Hepatocyte (in vitro differentiated cells): ENCODE measurements around the gene ZDHHC7. TPM values are rescaled to one million over a fixed set of nuclear protein-coding genes. Genes with fewer than 3 reads are reported as not detected.

Experiments used
- DNase-seq: peaks from one replicate; pipeline ENCODE4 v3.0.0-alpha.2; 2016; ENCODE audit warnings: low spot score
- H2AFZ ChIP-seq: fragments of 200-600 bp; sonication (generic); 2 replicates; pipeline ENCODE4 v1.6.0; 2016; ENCODE audit warnings: antibody characterized with exemption, mild to moderate bottlenecking
- H3K27ac ChIP-seq: fragments of 200-600 bp; sonication (generic); 2 replicates; pipeline ENCODE4 v1.5.1; 2016; ENCODE audit warnings: mild to moderate bottlenecking
- H3K27me3 ChIP-seq: fragments of 200-600 bp; sonication (generic); 2 replicates; pipeline ENCODE4 v1.6.1; 2016
- H3K36me3 ChIP-seq: fragments of 200-600 bp; sonication (generic); replicated peaks from 2 replicates; pipeline ENCODE4 v1.5.1; 2016; ENCODE audit warnings: low read depth; ENCODE audit not compliant: insufficient read depth
- H3K4me1 ChIP-seq: fragments of 200-600 bp; sonication (generic); 2 replicates; pipeline ENCODE4 v1.5.1; 2016; ENCODE audit warnings: mild to moderate bottlenecking, moderate library complexity; ENCODE audit not compliant: insufficient read depth
- H3K4me2 ChIP-seq: fragments of 200-600 bp; sonication (generic); 2 replicates; pipeline ENCODE4 v1.6.0; 2016
- H3K4me3 ChIP-seq: fragments of 200-600 bp; sonication (generic); 2 replicates; pipeline ENCODE4 v1.5.1; 2016; ENCODE audit warnings: mild to moderate bottlenecking
- H3K79me2 ChIP-seq: fragments of 200-600 bp; sonication (generic); 2 replicates; pipeline ENCODE4 v1.6.0; 2017; ENCODE audit warnings: mild to moderate bottlenecking
- H3K9me2 ChIP-seq: fragments of 200-600 bp; sonication (generic); replicated peaks from 2 replicates; pipeline ENCODE4 v1.6.0; 2017; ENCODE audit warnings: mild to moderate bottlenecking; ENCODE audit not compliant: insufficient read depth
- H3K9me3 ChIP-seq: fragments of 200-600 bp; sonication (generic); 2 replicates; pipeline ENCODE4 v1.5.1; 2016; ENCODE audit warnings: low read depth, mild to moderate bottlenecking
- H4K20me1 ChIP-seq: fragments of 200-600 bp; sonication (generic); 2 replicates; pipeline ENCODE4 v1.6.0; 2016; ENCODE audit warnings: mild to moderate bottlenecking; ENCODE audit not compliant: insufficient read depth, poor library complexity, severe bottlenecking
- EZH2 ChIP-seq: fragments of 200-600 bp; sonication (generic); IDR thresholded peaks from 2 replicates; pipeline ENCODE4 v1.6.1; 2016; ENCODE audit warnings: antibody characterized with exemption, mild to moderate bottlenecking, borderline replicate concordance
- EZH2phosphoT487 ChIP-seq: fragments of 200-600 bp; sonication (generic); IDR thresholded peaks from one replicate; pipeline ENCODE4 v1.6.1; 2018; ENCODE audit warnings: antibody characterized with exemption, mild to moderate bottlenecking, low read depth, moderate library complexity; ENCODE audit not compliant: unreplicated experiment, severe bottlenecking
- WGBS: methylation state at CpG from one replicate; pipeline ENCODE4 v1.1.6; 2016; ENCODE audit warnings: low lambda C conversion rate; ENCODE audit errors: missing lambda C conversion rate; 5-methylcytosine and 5-hydroxymethylcytosine counted together
- polyA plus RNA-seq: library from polyadenylated mRNA; unstranded; fragments of >200 nt; fragmentation: Nextera tagmentation; extraction: Ambion mirVana; gene quantifications from 2 replicates; pipeline ENCODE4 v1.2.1, GENCODE V29; 2016
- total RNA-seq: library from RNA; depleted of rRNA; stranded (reverse); fragments of >200 nt; gene quantifications from 2 replicates; pipeline ENCODE4 v1.2.3, GENCODE V29; 2014
- TF ChIP-seq, protein P1 (sequence below): fragments of 200-600 bp; sonication (generic); IDR thresholded peaks from 2 replicates; pipeline ENCODE4 v1.5.1; 2016; ENCODE audit warnings: antibody characterized with exemption, mild to moderate bottlenecking; ENCODE audit not compliant: poor library complexity

The ZDHHC7 gene
- total and polyA plus RNA-seq, 2 experiments from 2014 or later: 51.4 to 65.2 TPM

DNA sequence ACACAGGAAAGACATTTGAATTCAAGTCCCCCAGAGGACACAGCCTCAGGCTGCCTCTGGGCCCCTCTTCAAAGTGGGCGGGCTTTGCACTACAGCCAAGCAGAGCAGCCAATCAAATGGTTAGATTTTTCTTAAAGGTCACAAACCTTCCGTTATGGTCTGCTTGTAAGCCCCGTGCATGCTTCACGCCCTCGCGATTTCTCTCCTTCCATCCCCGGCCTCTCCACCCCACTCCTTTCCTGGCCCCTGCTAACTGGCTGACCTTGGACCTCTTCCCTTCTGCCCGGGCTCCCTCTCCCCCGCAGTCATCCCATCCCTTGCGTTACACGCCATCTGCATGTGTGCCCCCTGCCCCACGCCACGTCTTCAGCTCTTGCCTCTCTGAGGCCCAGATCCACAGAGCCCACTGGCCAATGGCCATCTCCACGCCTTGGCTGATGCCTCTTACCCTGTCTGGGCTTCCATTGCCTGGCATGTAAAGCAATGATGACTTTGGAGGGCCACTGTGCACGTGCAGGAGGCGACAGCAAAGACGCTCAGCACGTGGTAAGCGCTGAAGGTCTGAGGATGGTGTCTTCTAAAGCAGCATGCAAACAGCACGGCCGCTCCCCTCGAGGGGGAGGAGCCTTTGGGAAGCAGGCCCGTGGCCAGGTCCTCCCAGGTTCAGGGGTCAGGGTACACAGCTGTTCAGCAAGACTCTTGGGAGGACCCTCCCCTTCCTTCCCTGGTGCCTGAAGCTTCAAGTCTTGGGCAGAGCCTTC lies 86.8 kb downstream of the ZDHHC7 start:
- no peak for DNase-seq
- 80% methylated on average over 23 of the region's 23 CpGs for WGBS
- Histone ChIP-seq H4K20me1 (no peaks in the 10 kb centered on the region), H3K27ac (no peak overlapping the region), H3K4me3 (no peak overlapping the region), H3K27me3 (no peaks in the 10 kb centered on the region), H3K9me2 (no peaks in the 10 kb centered on the region), H3K36me3 (no peaks in the 10 kb centered on the region), H3K9me3 (no peaks in the 10 kb centered on the region), H3K79me2 (no peaks in the 10 kb centered on the region), H2AFZ (no peak overlapping the region), H3K4me2 (no peak overlapping the region), H3K4me1 (peaks cover 15% of the 10 kb centered on the region)
- TF ChIP-seq, protein P1, sequence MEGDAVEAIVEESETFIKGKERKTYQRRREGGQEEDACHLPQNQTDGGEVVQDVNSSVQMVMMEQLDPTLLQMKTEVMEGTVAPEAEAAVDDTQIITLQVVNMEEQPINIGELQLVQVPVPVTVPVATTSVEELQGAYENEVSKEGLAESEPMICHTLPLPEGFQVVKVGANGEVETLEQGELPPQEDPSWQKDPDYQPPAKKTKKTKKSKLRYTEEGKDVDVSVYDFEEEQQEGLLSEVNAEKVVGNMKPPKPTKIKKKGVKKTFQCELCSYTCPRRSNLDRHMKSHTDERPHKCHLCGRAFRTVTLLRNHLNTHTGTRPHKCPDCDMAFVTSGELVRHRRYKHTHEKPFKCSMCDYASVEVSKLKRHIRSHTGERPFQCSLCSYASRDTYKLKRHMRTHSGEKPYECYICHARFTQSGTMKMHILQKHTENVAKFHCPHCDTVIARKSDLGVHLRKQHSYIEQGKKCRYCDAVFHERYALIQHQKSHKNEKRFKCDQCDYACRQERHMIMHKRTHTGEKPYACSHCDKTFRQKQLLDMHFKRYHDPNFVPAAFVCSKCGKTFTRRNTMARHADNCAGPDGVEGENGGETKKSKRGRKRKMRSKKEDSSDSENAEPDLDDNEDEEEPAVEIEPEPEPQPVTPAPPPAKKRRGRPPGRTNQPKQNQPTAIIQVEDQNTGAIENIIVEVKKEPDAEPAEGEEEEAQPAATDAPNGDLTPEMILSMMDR: no peak
- TF ChIP-seq EZH2phosphoT487 (no peak), EZH2 (no peak)

Other genes with a start within 250 kb of the ZDHHC7 start
- gene CRISPLD2, start 191.6 kb downstream of the ZDHHC7 start, total RNA-seq: 253 and 281 TPM in 2 replicates
- gene CRISPLD2, start 191.6 kb downstream of the ZDHHC7 start, polyA plus RNA-seq: 284 and 315 TPM in 2 replicates
- 6.9 and 14.9 TPM in 2 replicates for gene KIAA0513, start 16.3 kb upstream of the ZDHHC7 start, total RNA-seq
- 8.1 and 10.1 TPM in 2 replicates for gene KIAA0513, start 16.3 kb upstream of the ZDHHC7 start, polyA plus RNA-seq
- 0.13 TPM in 1 of 2 replicates, not detected in the other for gene CIBAR2, start 100.9 kb upstream of the ZDHHC7 start, total RNA-seq
- not detected in 2 replicates for gene CIBAR2, start 100.9 kb upstream of the ZDHHC7 start, polyA plus RNA-seq